Measurements from ENCODE around the gene C10orf62. TPM values are rescaled to one million over a fixed set of nuclear protein-coding genes. Genes with fewer than 3 reads are reported as not detected.

C10orf62 gene
- total and polyA plus RNA-seq, 9 of the 15 experiments (the other 6 are each of a cell fraction or from before 2014, with no cell fraction given), result not detected

DNA sequence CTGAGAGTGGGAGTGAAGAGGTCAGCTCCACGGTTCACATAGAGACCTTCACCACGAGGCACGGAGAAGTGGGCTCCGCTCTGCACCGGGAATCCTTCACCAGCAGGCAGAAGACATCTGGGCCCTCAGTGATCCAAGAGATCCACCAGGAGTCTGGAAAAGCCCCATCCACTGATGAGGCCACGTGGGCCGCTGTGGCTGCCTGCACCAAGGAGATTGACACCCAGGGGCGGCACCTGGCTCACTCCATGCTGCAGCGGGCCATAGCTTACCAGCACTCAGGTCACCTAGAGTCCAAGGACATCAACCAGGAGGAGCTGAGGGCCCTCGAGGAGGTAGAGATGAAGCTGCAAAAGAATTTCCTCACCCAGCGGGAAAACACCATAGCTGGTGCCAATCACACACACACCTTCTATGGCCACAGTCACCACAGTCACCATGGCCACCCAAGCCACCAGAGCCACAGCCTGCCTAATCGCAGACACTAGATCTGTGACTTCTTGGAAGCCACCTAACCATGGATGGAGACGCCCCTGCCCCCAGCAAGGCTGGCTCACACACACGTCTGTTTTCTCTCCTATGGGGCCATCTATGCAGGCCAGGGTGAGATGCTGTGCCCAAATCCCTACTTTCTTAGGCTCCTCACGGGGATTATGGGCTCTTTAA, 694 bp downstream of the C10orf62 start (continued):
- TF ChIP-seq CBX3 (IDR thresholded peaks at IDR 0.05; ENCODE audit: borderline replicate concordance in 1 of 2, low read length in 2 of 2) (no peak), TAL1 (IDR thresholded peaks at IDR 0.05) (no peak), CBFA2T3 (IDR thresholded peaks at IDR 0.05) (no peak), ZNF589 (CRISPR knock-in tag; IDR thresholded peaks at IDR 0.05; ENCODE audit: low read depth) (no peak), POLR3A (IDR thresholded peaks at IDR 0.05; ENCODE audit: borderline replicate concordance, extremely low read depth, insufficient read depth, insufficient read length) (no peak), HDAC8 (tag; IDR thresholded peaks at IDR 0.05) (no peak), DPF2 (IDR thresholded peaks at IDR 0.05) (no peak), CEBPG (CRISPR knock-in tag; IDR thresholded peaks at IDR 0.05) (no peak), CEBPG (tag; conservative IDR thresholded peaks at IDR 0.05 in 1 of 2, IDR thresholded peaks at IDR 0.05 in 1 of 2) (no peak)
- TF ChIP-seq, protein P1, sequence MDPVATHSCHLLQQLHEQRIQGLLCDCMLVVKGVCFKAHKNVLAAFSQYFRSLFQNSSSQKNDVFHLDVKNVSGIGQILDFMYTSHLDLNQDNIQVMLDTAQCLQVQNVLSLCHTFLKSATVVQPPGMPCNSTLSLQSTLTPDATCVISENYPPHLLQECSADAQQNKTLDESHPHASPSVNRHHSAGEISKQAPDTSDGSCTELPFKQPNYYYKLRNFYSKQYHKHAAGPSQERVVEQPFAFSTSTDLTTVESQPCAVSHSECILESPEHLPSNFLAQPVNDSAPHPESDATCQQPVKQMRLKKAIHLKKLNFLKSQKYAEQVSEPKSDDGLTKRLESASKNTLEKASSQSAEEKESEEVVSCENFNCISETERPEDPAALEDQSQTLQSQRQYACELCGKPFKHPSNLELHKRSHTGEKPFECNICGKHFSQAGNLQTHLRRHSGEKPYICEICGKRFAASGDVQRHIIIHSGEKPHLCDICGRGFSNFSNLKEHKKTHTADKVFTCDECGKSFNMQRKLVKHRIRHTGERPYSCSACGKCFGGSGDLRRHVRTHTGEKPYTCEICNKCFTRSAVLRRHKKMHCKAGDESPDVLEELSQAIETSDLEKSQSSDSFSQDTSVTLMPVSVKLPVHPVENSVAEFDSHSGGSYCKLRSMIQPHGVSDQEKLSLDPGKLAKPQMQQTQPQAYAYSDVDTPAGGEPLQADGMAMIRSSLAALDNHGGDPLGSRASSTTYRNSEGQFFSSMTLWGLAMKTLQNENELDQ (CRISPR knock-in tag; IDR thresholded peaks at IDR 0.05; ENCODE audit: borderline replicate concordance), result no peak
- TF ChIP-seq, protein P2, sequence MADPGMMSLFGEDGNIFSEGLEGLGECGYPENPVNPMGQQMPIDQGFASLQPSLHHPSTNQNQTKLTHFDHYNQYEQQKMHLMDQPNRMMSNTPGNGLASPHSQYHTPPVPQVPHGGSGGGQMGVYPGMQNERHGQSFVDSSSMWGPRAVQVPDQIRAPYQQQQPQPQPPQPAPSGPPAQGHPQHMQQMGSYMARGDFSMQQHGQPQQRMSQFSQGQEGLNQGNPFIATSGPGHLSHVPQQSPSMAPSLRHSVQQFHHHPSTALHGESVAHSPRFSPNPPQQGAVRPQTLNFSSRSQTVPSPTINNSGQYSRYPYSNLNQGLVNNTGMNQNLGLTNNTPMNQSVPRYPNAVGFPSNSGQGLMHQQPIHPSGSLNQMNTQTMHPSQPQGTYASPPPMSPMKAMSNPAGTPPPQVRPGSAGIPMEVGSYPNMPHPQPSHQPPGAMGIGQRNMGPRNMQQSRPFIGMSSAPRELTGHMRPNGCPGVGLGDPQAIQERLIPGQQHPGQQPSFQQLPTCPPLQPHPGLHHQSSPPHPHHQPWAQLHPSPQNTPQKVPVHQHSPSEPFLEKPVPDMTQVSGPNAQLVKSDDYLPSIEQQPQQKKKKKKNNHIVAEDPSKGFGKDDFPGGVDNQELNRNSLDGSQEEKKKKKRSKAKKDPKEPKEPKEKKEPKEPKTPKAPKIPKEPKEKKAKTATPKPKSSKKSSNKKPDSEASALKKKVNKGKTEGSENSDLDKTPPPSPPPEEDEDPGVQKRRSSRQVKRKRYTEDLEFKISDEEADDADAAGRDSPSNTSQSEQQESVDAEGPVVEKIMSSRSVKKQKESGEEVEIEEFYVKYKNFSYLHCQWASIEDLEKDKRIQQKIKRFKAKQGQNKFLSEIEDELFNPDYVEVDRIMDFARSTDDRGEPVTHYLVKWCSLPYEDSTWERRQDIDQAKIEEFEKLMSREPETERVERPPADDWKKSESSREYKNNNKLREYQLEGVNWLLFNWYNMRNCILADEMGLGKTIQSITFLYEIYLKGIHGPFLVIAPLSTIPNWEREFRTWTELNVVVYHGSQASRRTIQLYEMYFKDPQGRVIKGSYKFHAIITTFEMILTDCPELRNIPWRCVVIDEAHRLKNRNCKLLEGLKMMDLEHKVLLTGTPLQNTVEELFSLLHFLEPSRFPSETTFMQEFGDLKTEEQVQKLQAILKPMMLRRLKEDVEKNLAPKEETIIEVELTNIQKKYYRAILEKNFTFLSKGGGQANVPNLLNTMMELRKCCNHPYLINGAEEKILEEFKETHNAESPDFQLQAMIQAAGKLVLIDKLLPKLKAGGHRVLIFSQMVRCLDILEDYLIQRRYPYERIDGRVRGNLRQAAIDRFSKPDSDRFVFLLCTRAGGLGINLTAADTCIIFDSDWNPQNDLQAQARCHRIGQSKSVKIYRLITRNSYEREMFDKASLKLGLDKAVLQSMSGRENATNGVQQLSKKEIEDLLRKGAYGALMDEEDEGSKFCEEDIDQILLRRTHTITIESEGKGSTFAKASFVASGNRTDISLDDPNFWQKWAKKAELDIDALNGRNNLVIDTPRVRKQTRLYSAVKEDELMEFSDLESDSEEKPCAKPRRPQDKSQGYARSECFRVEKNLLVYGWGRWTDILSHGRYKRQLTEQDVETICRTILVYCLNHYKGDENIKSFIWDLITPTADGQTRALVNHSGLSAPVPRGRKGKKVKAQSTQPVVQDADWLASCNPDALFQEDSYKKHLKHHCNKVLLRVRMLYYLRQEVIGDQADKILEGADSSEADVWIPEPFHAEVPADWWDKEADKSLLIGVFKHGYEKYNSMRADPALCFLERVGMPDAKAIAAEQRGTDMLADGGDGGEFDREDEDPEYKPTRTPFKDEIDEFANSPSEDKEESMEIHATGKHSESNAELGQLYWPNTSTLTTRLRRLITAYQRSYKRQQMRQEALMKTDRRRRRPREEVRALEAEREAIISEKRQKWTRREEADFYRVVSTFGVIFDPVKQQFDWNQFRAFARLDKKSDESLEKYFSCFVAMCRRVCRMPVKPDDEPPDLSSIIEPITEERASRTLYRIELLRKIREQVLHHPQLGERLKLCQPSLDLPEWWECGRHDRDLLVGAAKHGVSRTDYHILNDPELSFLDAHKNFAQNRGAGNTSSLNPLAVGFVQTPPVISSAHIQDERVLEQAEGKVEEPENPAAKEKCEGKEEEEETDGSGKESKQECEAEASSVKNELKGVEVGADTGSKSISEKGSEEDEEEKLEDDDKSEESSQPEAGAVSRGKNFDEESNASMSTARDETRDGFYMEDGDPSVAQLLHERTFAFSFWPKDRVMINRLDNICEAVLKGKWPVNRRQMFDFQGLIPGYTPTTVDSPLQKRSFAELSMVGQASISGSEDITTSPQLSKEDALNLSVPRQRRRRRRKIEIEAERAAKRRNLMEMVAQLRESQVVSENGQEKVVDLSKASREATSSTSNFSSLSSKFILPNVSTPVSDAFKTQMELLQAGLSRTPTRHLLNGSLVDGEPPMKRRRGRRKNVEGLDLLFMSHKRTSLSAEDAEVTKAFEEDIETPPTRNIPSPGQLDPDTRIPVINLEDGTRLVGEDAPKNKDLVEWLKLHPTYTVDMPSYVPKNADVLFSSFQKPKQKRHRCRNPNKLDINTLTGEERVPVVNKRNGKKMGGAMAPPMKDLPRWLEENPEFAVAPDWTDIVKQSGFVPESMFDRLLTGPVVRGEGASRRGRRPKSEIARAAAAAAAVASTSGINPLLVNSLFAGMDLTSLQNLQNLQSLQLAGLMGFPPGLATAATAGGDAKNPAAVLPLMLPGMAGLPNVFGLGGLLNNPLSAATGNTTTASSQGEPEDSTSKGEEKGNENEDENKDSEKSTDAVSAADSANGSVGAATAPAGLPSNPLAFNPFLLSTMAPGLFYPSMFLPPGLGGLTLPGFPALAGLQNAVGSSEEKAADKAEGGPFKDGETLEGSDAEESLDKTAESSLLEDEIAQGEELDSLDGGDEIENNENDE (IDR thresholded peaks at IDR 0.05; ENCODE audit: low read depth, low read length), result no peak
- TF ChIP-seq, protein P3, sequence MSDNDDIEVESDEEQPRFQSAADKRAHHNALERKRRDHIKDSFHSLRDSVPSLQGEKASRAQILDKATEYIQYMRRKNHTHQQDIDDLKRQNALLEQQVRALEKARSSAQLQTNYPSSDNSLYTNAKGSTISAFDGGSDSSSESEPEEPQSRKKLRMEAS (CRISPR knock-in tag; IDR thresholded peaks at IDR 0.05), result no peak

Data from K562 (cell line).